Neuronal stem cell (in vitro differentiated cells): Measurements from ENCODE around the gene MACROD2.

Experiments used
- DNase-seq: peaks from one replicate; pipeline ENCODE4 v3.0.0-alpha.2; 2013; ENCODE audit warnings: low spot score
- H2AFZ ChIP-seq: one replicate; pipeline ENCODE4 v1.6.1; 2013; ENCODE audit warnings: mild to moderate bottlenecking, low read length, inconsistent platforms
- H2AK5ac ChIP-seq: 2 replicates; pipeline ENCODE4 v1.6.1; 2013; ENCODE audit warnings: low read depth, mild to moderate bottlenecking, inconsistent platforms, low read length, moderate library complexity, mixed read lengths
- H2BK120ac ChIP-seq: 2 replicates; pipeline ENCODE4 v1.6.1; 2013; ENCODE audit warnings: low read depth, mild to moderate bottlenecking, inconsistent platforms, low read length, moderate library complexity, mixed read lengths
- H2BK12ac ChIP-seq: one replicate; pipeline ENCODE4 v1.6.1; 2013; ENCODE audit warnings: low read length, inconsistent platforms
- H2BK15ac ChIP-seq: 2 replicates; pipeline ENCODE4 v1.6.1; 2013; ENCODE audit warnings: mild to moderate bottlenecking, low read length, inconsistent platforms, mixed read lengths
- H2BK5ac ChIP-seq: one replicate; pipeline ENCODE4 v1.6.1; 2013; ENCODE audit warnings: inconsistent platforms, mild to moderate bottlenecking, low read length, moderate library complexity
- H3K14ac ChIP-seq: one replicate; pipeline ENCODE4 v1.6.1; 2013; ENCODE audit warnings: low read length, inconsistent platforms
- H3K18ac ChIP-seq: 2 replicates; pipeline ENCODE4 v1.6.1; 2013; ENCODE audit warnings: low read length, inconsistent platforms
- H3K23ac ChIP-seq: 2 replicates; pipeline ENCODE4 v1.6.1; 2013; ENCODE audit warnings: low read depth, mild to moderate bottlenecking, mixed read lengths, low read length, inconsistent platforms; ENCODE audit not compliant: poor library complexity
- H3K27ac ChIP-seq: replicated peaks from 3 replicates; pipeline ENCODE4 v1.5.1; 2013; ENCODE audit warnings: low read length, inconsistent platforms
- H3K27me3 ChIP-seq, 3 experiments: 2 replicates each; pipeline ENCODE4 v1.6.1; 2013; ENCODE audit warnings: low read length in 3 of 3, mild to moderate bottlenecking in 2 of 3, inconsistent platforms in 1 of 3, low read depth in 1 of 3, mixed read lengths in 1 of 3, moderate library complexity in 1 of 3; ENCODE audit not compliant: control insufficient read depth in 3 of 3, insufficient read depth in 3 of 3
- H3K36me3 ChIP-seq, 2 donors: replicated peaks in 1 of 2; 2 replicates each; pipeline ENCODE4 v1.6.1; 2013; ENCODE audit warnings: low read length in 2 of 2; ENCODE audit not compliant: control insufficient read depth in 2 of 2, insufficient read depth in 2 of 2
- H3K4ac ChIP-seq: 2 replicates; pipeline ENCODE4 v1.6.1; 2013; ENCODE audit warnings: inconsistent platforms, mild to moderate bottlenecking, low read length, moderate library complexity
- H3K4me1 ChIP-seq, 2 donors: 1 replicate in 1 of 2; 2 replicates in 1 of 2; pipeline ENCODE4 v1.6.1; 2013; ENCODE audit warnings: low read length in 2 of 2, low read depth in 1 of 2; ENCODE audit not compliant: control insufficient read depth in 2 of 2, insufficient read depth in 1 of 2
- H3K4me2 ChIP-seq: one replicate; pipeline ENCODE4 v1.6.1; 2013; ENCODE audit warnings: mild to moderate bottlenecking, low read length, inconsistent platforms; ENCODE audit not compliant: insufficient read depth, poor library complexity, severe bottlenecking
- H3K4me3 ChIP-seq, 2 donors: 2 replicates each; pipeline ENCODE4 v1.5.1; 2013; ENCODE audit warnings: low read length in 2 of 2, mild to moderate bottlenecking in 2 of 2, inconsistent platforms in 1 of 2, moderate library complexity in 1 of 2
- H3K79me1 ChIP-seq: one replicate; pipeline ENCODE4 v1.6.1; 2013; ENCODE audit warnings: low read depth, mild to moderate bottlenecking, inconsistent platforms, low read length, moderate library complexity
- H3K9ac ChIP-seq: one replicate; pipeline ENCODE4 v1.6.1; 2013; ENCODE audit warnings: mild to moderate bottlenecking, low read depth, low read length, inconsistent platforms; ENCODE audit not compliant: poor library complexity
- H3K9me3 ChIP-seq, 2 donors: replicated peaks in 1 of 2; 2 replicates each; pipeline versions ENCODE3 to v1.6.1; 2013; ENCODE audit warnings: low read length in 2 of 2, mild to moderate bottlenecking in 2 of 2, inconsistent platforms in 1 of 2, low read depth in 1 of 2, mixed read lengths in 1 of 2, moderate library complexity in 1 of 2; ENCODE audit not compliant: control insufficient read depth in 2 of 2, insufficient read depth in 1 of 2
- H4K8ac ChIP-seq: one replicate; pipeline ENCODE4 v1.6.1; 2013; ENCODE audit warnings: low read depth, mild to moderate bottlenecking, inconsistent platforms, low read length, moderate library complexity
- H4K91ac ChIP-seq: one replicate; pipeline ENCODE4 v1.6.1; 2013; ENCODE audit warnings: low read length, low read depth, mild to moderate bottlenecking, inconsistent platforms; ENCODE audit not compliant: poor library complexity
- WGBS, 2 donors: extraction: QIAGEN DNeasy Blood & Tissue Kit; methylation state at CpG; one replicate each; pipeline ENCODE4 v1.1.7; 2013; ENCODE audit warnings: missing lambda C conversion rate in 2 of 2, mixed read lengths in 1 of 2; ENCODE audit not compliant: insufficient read length in 2 of 2, insufficient replicate concordance in 1 of 2; ENCODE audit errors: extremely low coverage in 2 of 2; 5-methylcytosine and 5-hydroxymethylcytosine counted together

MACROD2 gene

GRCh38 chr20:15992564-15992963 is 1997.2 kb downstream of the MACROD2 start:
- no peak overlapping the region for H3K4ac ChIP-seq
- no peak overlapping the region for H4K8ac ChIP-seq
- H3K9me3 ChIP-seq = peaks cover under 1 to 14% of the 10 kb centered on the region in 2 donors
- H3K36me3 ChIP-seq = no peaks in the 10 kb centered on the region
- no peak overlapping the region for H2BK5ac ChIP-seq
- H2AFZ ChIP-seq = peak overlapping the region; percentile 30
- H3K4me3 ChIP-seq = no peak overlapping the region
- no peak overlapping the region for H2BK12ac ChIP-seq
- H3K27ac ChIP-seq = no peak overlapping the region
- DNase-seq = no peak
- H3K4me1 ChIP-seq = no peaks in the 10 kb centered on the region
- no peak overlapping the region for H3K14ac ChIP-seq
- H2BK120ac ChIP-seq = no peak overlapping the region
- H2AK5ac ChIP-seq = no peak overlapping the region
- no peak overlapping the region for H4K91ac ChIP-seq
- no peaks in the 10 kb centered on the region for H3K79me1 ChIP-seq
- no peak overlapping the region for H3K4me2 ChIP-seq
- H3K18ac ChIP-seq = no peak overlapping the region
- no CpG with 5 or more reads among the region's 4 CpGs for WGBS, 2 donors
- no peak overlapping the region for H2BK15ac ChIP-seq
- H3K9ac ChIP-seq = no peak overlapping the region
- no peak overlapping the region for H3K23ac ChIP-seq
- H3K27me3 ChIP-seq = no peaks in the 10 kb centered on the region

GRCh38 chr20:16000112-16000511 is 2004.8 kb downstream of the MACROD2 start:
- H4K8ac ChIP-seq = no peak overlapping the region
- H3K18ac ChIP-seq = no peak overlapping the region
- H2AK5ac ChIP-seq = no peak overlapping the region
- no peak overlapping the region for H3K4me3 ChIP-seq
- no peak overlapping the region for H4K91ac ChIP-seq
- H3K4me1 ChIP-seq = peaks cover 0 to 10% of the 10 kb centered on the region in 2 donors
- H3K27ac ChIP-seq = no peak overlapping the region
- no peak overlapping the region for H2BK12ac ChIP-seq
- no peak for DNase-seq
- H3K4ac ChIP-seq = no peak overlapping the region
- H2BK120ac ChIP-seq = no peak overlapping the region
- H3K79me1 ChIP-seq = no peaks in the 10 kb centered on the region
- peaks cover 0 to 5% (median 0%) of the 10 kb centered on the region in 3 experiments for H3K27me3 ChIP-seq
- no peak overlapping the region for H3K14ac ChIP-seq
- H2BK15ac ChIP-seq = no peak overlapping the region
- no peaks in the 10 kb centered on the region for H3K36me3 ChIP-seq
- H3K9ac ChIP-seq = no peak overlapping the region
- peaks cover 2 to 21% of the 10 kb centered on the region in 2 donors for H3K9me3 ChIP-seq
- no CpG with 5 or more reads among the region's 1 CpG for WGBS, 2 donors
- no peak overlapping the region for H3K23ac ChIP-seq
- no peak overlapping the region for H3K4me2 ChIP-seq
- H2BK5ac ChIP-seq = no peak overlapping the region
- H2AFZ ChIP-seq = no peak overlapping the region

- H4K8ac ChIP-seq = no peak overlapping the region
- no peak for DNase-seq
- H3K27me3 ChIP-seq = peaks cover 0 to 5% (median 0%) of the 10 kb centered on the region in 3 experiments
- H3K9me3 ChIP-seq = peaks cover 2 to 18% of the 10 kb centered on the region in 2 donors
- H2BK15ac ChIP-seq = no peak overlapping the region
- H3K4me3 ChIP-seq = no peak overlapping the region
- WGBS, 2 donors = no CpG with 5 or more reads among the region's 2 CpGs
- no peak overlapping the region for H3K4ac ChIP-seq
- H3K79me1 ChIP-seq = no peaks in the 10 kb centered on the region
- no peak overlapping the region for H3K4me2 ChIP-seq
- no peak overlapping the region for H2AFZ ChIP-seq
- H3K18ac ChIP-seq = no peak overlapping the region
- peaks cover 2 to 12% of the 10 kb centered on the region in 2 donors for H3K4me1 ChIP-seq
- H2BK5ac ChIP-seq = no peak overlapping the region
- H3K23ac ChIP-seq = no peak overlapping the region
- no peak overlapping the region for H3K14ac ChIP-seq
- H3K27ac ChIP-seq = no peak overlapping the region
- H4K91ac ChIP-seq = no peak overlapping the region
- H2BK12ac ChIP-seq = no peak overlapping the region
- H3K36me3 ChIP-seq = no peaks in the 10 kb centered on the region
- H2BK120ac ChIP-seq = no peak overlapping the region
- H3K9ac ChIP-seq = no peak overlapping the region
- no peak overlapping the region for H2AK5ac ChIP-seq
These were observed 2006.0 kb downstream of the MACROD2 start for GRCh38 chr20:16001286-16001685.

- no peaks in the 10 kb centered on the region for H3K36me3 ChIP-seq
- H2BK15ac ChIP-seq = no peak overlapping the region
- no peak for DNase-seq
- no peak overlapping the region for H3K4me3 ChIP-seq
- H3K14ac ChIP-seq = no peak overlapping the region
- no peak overlapping the region for H4K91ac ChIP-seq
- H3K27ac ChIP-seq = no peak overlapping the region
- H2AFZ ChIP-seq = no peak overlapping the region
- H3K9ac ChIP-seq = no peak overlapping the region
- H3K27me3 ChIP-seq = peaks cover 0 to 5% (median 0%) of the 10 kb centered on the region in 3 experiments
- H2BK12ac ChIP-seq = no peak overlapping the region
- no peak overlapping the region for H2AK5ac ChIP-seq
- no CpG with 5 or more reads among the region's 1 CpG for WGBS, 2 donors
- no peak overlapping the region for H4K8ac ChIP-seq
- no peaks in the 10 kb centered on the region for H3K79me1 ChIP-seq
- H3K23ac ChIP-seq = no peak overlapping the region
- no peak overlapping the region for H3K4me2 ChIP-seq
- no peak overlapping the region for H2BK120ac ChIP-seq
- no peak overlapping the region for H2BK5ac ChIP-seq
- no peak overlapping the region for H3K18ac ChIP-seq
- H3K9me3 ChIP-seq = peaks cover 0 to under 1% of the 10 kb centered on the region in 2 donors
- no peak overlapping the region for H3K4ac ChIP-seq
- peaks cover 2 to 15% of the 10 kb centered on the region in 2 donors for H3K4me1 ChIP-seq
These were observed 2008.0 kb downstream of the MACROD2 start for GRCh38 chr20:16003310-16003709.
